Fibroblast of skin of left biceps (primary cell): ENCODE measurements around the gene ARSG.
"Not testable (repeated sequence)": the region's sequence is repeated elsewhere in the genome, so short reads cannot be mapped to it uniquely, and the experiment has no call there.

ENCODE experiments used
- DNase-seq, 2 experiments: peaks; one replicate each; pipeline ENCODE4 v3.0.0-alpha.2; 2013; ENCODE audit warnings: low read depth in 2 of 2

Gene ARSG

GRCh38 chr17:68396226-68397107 is 105.2 kb downstream of the ARSG start:
- no peak for DNase-seq

- DNase-seq, result no peak
These were observed 105.8 kb downstream of the ARSG start for GRCh38 chr17:68397108-68397536.

- peak in 1 of 2 experiments; percentile 19 for DNase-seq
These were observed 107.7 kb downstream of the ARSG start for GRCh38 chr17:68398691-68399637.

- DNase-seq, result peak in 1 of 2 experiments; percentile 18
These were observed 108.5 kb downstream of the ARSG start for GRCh38 chr17:68399638-68400403.

GRCh38 chr17:68400404-68400735 is 109.1 kb downstream of the ARSG start:
- no peak for DNase-seq

GRCh38 chr17:68401288-68401687 is 110.0 kb downstream of the ARSG start:
- DNase-seq, result no peak

- DNase-seq, result no peak
These were observed 111.8 kb downstream of the ARSG start for GRCh38 chr17:68403122-68403521.

- DNase-seq, result not testable (repeated sequence)
These were observed 112.5 kb downstream of the ARSG start for GRCh38 chr17:68403837-68404236.

- not testable (repeated sequence) for DNase-seq
These were observed 116.4 kb downstream of the ARSG start for GRCh38 chr17:68407656-68408055.

- DNase-seq, result not testable (repeated sequence)
These were observed 122.6 kb downstream of the ARSG start for GRCh38 chr17:68413597-68414560.

GRCh38 chr17:68414901-68415300 is 123.6 kb downstream of the ARSG start:
- DNase-seq, result not testable (repeated sequence)

GRCh38 chr17:68417317-68417716 is 126.0 kb downstream of the ARSG start:
- no peak for DNase-seq

- no peak for DNase-seq
These were observed 127.6 kb downstream of the ARSG start for GRCh38 chr17:68418876-68419275.

GRCh38 chr17:68420065-68420464 is 128.8 kb downstream of the ARSG start:
- DNase-seq, result no peak

GRCh38 chr17:68421486-68421885 is 130.2 kb downstream of the ARSG start:
- DNase-seq, result no peak

- DNase-seq, result no peak
These were observed 131.5 kb downstream of the ARSG start for GRCh38 chr17:68422821-68423220.

- DNase-seq, result no peak
These were observed 132.0 kb downstream of the ARSG start for GRCh38 chr17:68423251-68423650.

- no peak for DNase-seq
These were observed 132.9 kb downstream of the ARSG start for GRCh38 chr17:68424203-68424602.

GRCh38 chr17:68424861-68425260 is 133.6 kb downstream of the ARSG start:
- DNase-seq, result no peak

- no peak for DNase-seq
These were observed 134.7 kb downstream of the ARSG start for GRCh38 chr17:68425979-68426378.

GRCh38 chr17:68427575-68427974 is 136.3 kb downstream of the ARSG start:
- DNase-seq, result no peak
